ENCODE results near the gene ABCC11. TPM values are rescaled to one million over a fixed set of nuclear protein-coding genes. Genes with fewer than 3 reads are reported as not detected.
A peak's percentile ranks its signal among the peaks of the same experiment; 100 is the strongest.

Gene ABCC11
- total RNA-seq, 1 donor from 2014 or later: not detected

DNA sequence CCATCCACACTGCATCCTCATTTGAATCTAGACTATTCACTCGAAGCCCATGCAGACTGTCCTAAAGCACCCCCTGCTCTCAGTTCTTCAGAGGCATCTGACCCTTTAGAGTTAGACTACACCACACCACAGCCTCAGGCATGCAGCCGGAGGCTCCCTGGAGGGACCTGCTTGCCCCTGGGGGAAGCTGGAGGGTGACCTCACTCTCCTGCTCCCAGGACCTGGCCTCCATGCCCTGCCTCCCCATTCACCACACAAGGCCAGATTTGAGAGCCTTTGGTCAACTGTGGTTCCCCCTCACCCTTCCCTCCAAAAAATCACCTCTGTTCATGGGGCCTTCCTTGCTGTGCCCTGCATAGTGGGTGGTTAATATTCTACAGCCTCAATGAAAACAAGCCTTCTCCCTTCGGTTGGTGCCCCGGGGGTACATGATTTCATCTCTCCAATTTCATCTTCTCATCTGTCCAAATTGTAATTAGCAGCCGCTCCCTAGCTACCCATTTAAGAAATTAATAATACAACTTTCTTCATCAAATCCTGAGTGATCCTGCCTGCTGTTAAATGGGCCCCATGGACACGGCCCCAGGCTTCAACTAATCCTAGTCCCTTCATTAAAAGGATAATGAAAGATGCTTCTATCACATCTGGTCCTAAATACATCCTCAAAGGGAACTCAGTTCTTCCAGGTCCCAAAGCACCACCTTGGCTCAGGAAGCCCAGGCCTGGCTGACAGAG, 116.0 kb downstream of the ABCC11 start:
- Mint-ChIP-seq H3K9me3 (no peaks in the 10 kb centered on the region), H3K36me3 (no peaks in the 10 kb centered on the region), H3K27me3 (ENCODE audit: insufficient read depth, low read depth) (peaks cover 16% of the 10 kb centered on the region), H3K4me3 (no peak overlapping the region), H3K4me1 (peaks cover 28% of the 10 kb centered on the region), H3K27ac (peak overlapping the region; percentile 58)
- DNase-seq (ENCODE audit: low spot score): no peak
- H3K4me1 ChIP-seq: peaks cover 6% of the 10 kb centered on the region
- H3K9ac ChIP-seq: no peak overlapping the region
- no peak overlapping the region for H3K27ac ChIP-seq
- H3F3A ChIP-seq (ENCODE audit: low read depth): no peaks in the 10 kb centered on the region
- no peak for TF ChIP-seq EZH2phosphoT487 (IDR thresholded peaks at IDR 0.05)
- TF ChIP-seq, protein P1, sequence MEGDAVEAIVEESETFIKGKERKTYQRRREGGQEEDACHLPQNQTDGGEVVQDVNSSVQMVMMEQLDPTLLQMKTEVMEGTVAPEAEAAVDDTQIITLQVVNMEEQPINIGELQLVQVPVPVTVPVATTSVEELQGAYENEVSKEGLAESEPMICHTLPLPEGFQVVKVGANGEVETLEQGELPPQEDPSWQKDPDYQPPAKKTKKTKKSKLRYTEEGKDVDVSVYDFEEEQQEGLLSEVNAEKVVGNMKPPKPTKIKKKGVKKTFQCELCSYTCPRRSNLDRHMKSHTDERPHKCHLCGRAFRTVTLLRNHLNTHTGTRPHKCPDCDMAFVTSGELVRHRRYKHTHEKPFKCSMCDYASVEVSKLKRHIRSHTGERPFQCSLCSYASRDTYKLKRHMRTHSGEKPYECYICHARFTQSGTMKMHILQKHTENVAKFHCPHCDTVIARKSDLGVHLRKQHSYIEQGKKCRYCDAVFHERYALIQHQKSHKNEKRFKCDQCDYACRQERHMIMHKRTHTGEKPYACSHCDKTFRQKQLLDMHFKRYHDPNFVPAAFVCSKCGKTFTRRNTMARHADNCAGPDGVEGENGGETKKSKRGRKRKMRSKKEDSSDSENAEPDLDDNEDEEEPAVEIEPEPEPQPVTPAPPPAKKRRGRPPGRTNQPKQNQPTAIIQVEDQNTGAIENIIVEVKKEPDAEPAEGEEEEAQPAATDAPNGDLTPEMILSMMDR (IDR thresholded peaks at IDR 0.05): no peak
- no peak for TF ChIP-seq EZH2 (IDR thresholded peaks at IDR 0.05)
- H3K4me2 ChIP-seq: peak overlapping the region; percentile 14
- no peaks in the 10 kb centered on the region for H3K27me3 ChIP-seq
- no peaks in the 10 kb centered on the region for H3K9me3 ChIP-seq (ENCODE audit: low read depth)
- H3K79me2 ChIP-seq (ENCODE audit: low read depth): no peaks in the 10 kb centered on the region
- H3K36me3 ChIP-seq: no peaks in the 10 kb centered on the region
- no peak overlapping the region for H2AFZ ChIP-seq (replicated peaks)
- no peak overlapping the region for H3K4me3 ChIP-seq
- no peaks in the 10 kb centered on the region for H4K20me1 ChIP-seq (ENCODE audit: low read depth)

DNA sequence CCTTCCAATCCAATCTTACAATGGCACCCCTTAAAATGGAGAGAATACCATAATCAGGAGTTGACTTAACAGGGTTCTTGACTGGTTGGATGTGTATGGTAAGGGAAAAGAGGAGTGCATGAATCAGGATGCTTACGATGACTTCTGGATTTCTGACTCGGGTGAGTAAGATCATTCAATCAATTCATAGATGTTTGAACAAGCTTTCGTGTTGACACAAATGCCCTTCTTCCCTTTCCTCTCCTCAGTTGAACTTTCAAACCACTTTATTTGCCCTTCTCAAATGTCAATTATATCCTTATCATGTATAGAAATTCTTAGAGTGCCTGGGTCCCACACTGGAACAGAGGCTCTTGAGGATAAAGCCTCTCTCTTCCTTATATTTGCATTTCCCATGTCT, 117.4 kb downstream of the ABCC11 start:
- DNase-seq (ENCODE audit: low spot score): no peak
- no peak overlapping the region for H3K4me3 ChIP-seq
- Mint-ChIP-seq H3K36me3 (no peaks in the 10 kb centered on the region), H3K9me3 (no peaks in the 10 kb centered on the region), H3K4me3 (no peak overlapping the region), H3K27ac (no peak overlapping the region), H3K4me1 (peaks cover 28% of the 10 kb centered on the region), H3K27me3 (ENCODE audit: insufficient read depth, low read depth) (peaks cover 12% of the 10 kb centered on the region)
- no peak overlapping the region for H3K9ac ChIP-seq
- peaks cover 6% of the 10 kb centered on the region for H3K4me1 ChIP-seq
- no peaks in the 10 kb centered on the region for H3K79me2 ChIP-seq (ENCODE audit: low read depth)
- no peaks in the 10 kb centered on the region for H3K36me3 ChIP-seq
- no peaks in the 10 kb centered on the region for H3F3A ChIP-seq (ENCODE audit: low read depth)
- TF ChIP-seq, protein P1 (IDR thresholded peaks at IDR 0.05): no peak
- TF ChIP-seq EZH2phosphoT487 (IDR thresholded peaks at IDR 0.05) (no peak), EZH2 (IDR thresholded peaks at IDR 0.05) (no peak)
- no peak overlapping the region for H3K27ac ChIP-seq
- no peak overlapping the region for H3K4me2 ChIP-seq
- no peaks in the 10 kb centered on the region for H4K20me1 ChIP-seq (ENCODE audit: low read depth)
- no peaks in the 10 kb centered on the region for H3K27me3 ChIP-seq
- no peak overlapping the region for H2AFZ ChIP-seq (replicated peaks)
- H3K9me3 ChIP-seq (ENCODE audit: low read depth): no peaks in the 10 kb centered on the region

DNA sequence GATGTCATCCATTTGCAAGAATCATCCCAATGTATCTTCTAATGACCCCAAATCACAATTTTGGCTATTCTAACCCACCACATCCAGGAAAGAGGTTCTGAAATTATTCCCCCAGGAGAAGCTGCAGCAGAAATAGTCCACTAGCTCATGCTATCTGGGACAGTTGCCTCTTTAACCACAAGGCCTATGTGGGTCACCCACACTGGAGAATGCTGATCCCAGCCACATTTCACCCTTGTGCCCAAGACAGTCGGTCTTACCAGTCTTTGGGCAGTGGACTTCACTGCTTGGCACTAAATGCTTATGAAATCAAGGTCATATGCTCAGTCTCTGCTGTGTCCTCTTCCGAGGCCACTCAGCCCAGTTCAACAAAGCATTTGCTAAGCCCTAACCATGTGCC, 118.6 kb downstream of the ABCC11 start:
- Histone ChIP-seq H4K20me1 (ENCODE audit: low read depth) (no peaks in the 10 kb centered on the region), H3K27me3 (no peaks in the 10 kb centered on the region), H3K27ac (no peak overlapping the region), H3K4me2 (no peak overlapping the region), H3K9ac (no peak overlapping the region), H3K9me3 (ENCODE audit: low read depth) (no peaks in the 10 kb centered on the region), H3K79me2 (ENCODE audit: low read depth) (no peaks in the 10 kb centered on the region), H3K4me3 (no peak overlapping the region), H3K36me3 (no peaks in the 10 kb centered on the region), H3K4me1 (peaks cover 6% of the 10 kb centered on the region), H2AFZ (replicated peaks) (no peak overlapping the region), H3F3A (ENCODE audit: low read depth) (no peaks in the 10 kb centered on the region)
- Mint-ChIP-seq H3K4me1 (peaks cover 33% of the 10 kb centered on the region), H3K27ac (no peak overlapping the region), H3K9me3 (no peaks in the 10 kb centered on the region), H3K27me3 (ENCODE audit: insufficient read depth, low read depth) (peaks cover 12% of the 10 kb centered on the region), H3K4me3 (no peak overlapping the region), H3K36me3 (no peaks in the 10 kb centered on the region)
- no peak for DNase-seq (ENCODE audit: low spot score)
- TF ChIP-seq, protein P1 (IDR thresholded peaks at IDR 0.05): no peak
- TF ChIP-seq EZH2phosphoT487 (IDR thresholded peaks at IDR 0.05) (no peak), EZH2 (IDR thresholded peaks at IDR 0.05) (no peak)

Measured in neural progenitor cell (in vitro differentiated cells).